Colonic mucosa (tissue), 4 donors: ENCODE results near the gene SLC9A8. TPM values are rescaled to one million over a fixed set of nuclear protein-coding genes. Genes with fewer than 3 reads are reported as not detected.

ENCODE experiments used
- DNase-seq: peaks from one replicate; pipeline ENCODE4 v3.0.0-alpha.2; 2020
- H3K27ac ChIP-seq: fragments of 200-600 bp; one replicate; pipeline ENCODE4 v1.8.0; 2021
- H3K27me3 ChIP-seq: fragments of 200-600 bp; one replicate; pipeline ENCODE4 v1.8.0; 2021
- H3K36me3 ChIP-seq: fragments of 200-600 bp; one replicate; pipeline ENCODE4 v1.8.0; 2021
- H3K4me1 ChIP-seq: fragments of 200-600 bp; one replicate; pipeline ENCODE4 v1.8.0; 2021; ENCODE audit warnings: mild to moderate bottlenecking
- H3K4me3 ChIP-seq: fragments of 200-600 bp; one replicate; pipeline ENCODE4 v1.8.0; 2021
- H3K9ac ChIP-seq, 2 donors: one replicate each; pipeline ENCODE4 v1.7.0; 2013; ENCODE audit warnings: control low read depth in 2 of 2, low read depth in 2 of 2, low read length in 2 of 2
- H3K9me3 ChIP-seq: fragments of 200-600 bp; one replicate; pipeline ENCODE4 v1.8.0; 2021
- CTCF ChIP-seq: fragments of 200-600 bp; IDR thresholded peaks from one replicate; pipeline ENCODE4 v1.8.0; 2022; ENCODE audit warnings: antibody characterized with exemption, mild to moderate bottlenecking
- intact Hi-C: fragments of 100-400 bp; cut with DNase I; formaldehyde crosslinking; loops from one replicate; pipeline ENCODE4 v1.14.1; 2022
- total RNA-seq, 2 donors: library from RNA; stranded (reverse); fragmentation: NEBNext Ultra II Directional in 1 of 2; extraction: Animal tissue kit (Norgen Biotek cat#: 25700) in 1 of 2; gene quantifications; one replicate each; pipeline ENCODE4 v1.2.1, GENCODE V29; 2021
- donor health status: healthy.
- donor health status: DM: no; HTN: no; CAD: no.
- donor health status: DM: no; HTN: no; CAD: no.

SLC9A8 gene
- total RNA-seq, 2 donors from 2014 or later: 6.0 to 11.1 TPM

- DNase-seq: no peak
- H3K4me3 ChIP-seq: no peak overlapping the region
- H3K9me3 ChIP-seq: no peaks in the 10 kb centered on the region
- no peaks in the 10 kb centered on the region for H3K36me3 ChIP-seq
- H3K27ac ChIP-seq: no peak overlapping the region
- no peaks in the 10 kb centered on the region for H3K27me3 ChIP-seq
- intact Hi-C loops: no loop called here
- no peaks in the 10 kb centered on the region for H3K4me1 ChIP-seq
- TF ChIP-seq CTCF: no peak
- no peak overlapping the region for H3K9ac ChIP-seq
These were observed 67.5 kb downstream of the SLC9A8 start for GRCh38 chr20:49880177-49880576.

- intact Hi-C loops: no loop called here
These were observed 68.3 kb downstream of the SLC9A8 start for GRCh38 chr20:49880724-49881445.

GRCh38 chr20:49882171-49882970 lies 69.7 kb downstream of the SLC9A8 start:
- Histone ChIP-seq H3K9ac (no peak overlapping the region), H3K36me3 (no peaks in the 10 kb centered on the region), H3K27ac (no peak overlapping the region), H3K4me3 (no peak overlapping the region), H3K27me3 (no peaks in the 10 kb centered on the region), H3K9me3 (no peaks in the 10 kb centered on the region), H3K4me1 (no peaks in the 10 kb centered on the region)
- intact Hi-C loops: no loop called here
- no peak for TF ChIP-seq CTCF
- no peak for DNase-seq

More at GRCh38 chr20:49880724-49881445, 68.3 kb downstream of the SLC9A8 start:
- H3K9ac ChIP-seq: no peak overlapping the region
- no peak for DNase-seq
- no peak overlapping the region for H3K4me3 ChIP-seq
- no peaks in the 10 kb centered on the region for H3K36me3 ChIP-seq
- H3K27me3 ChIP-seq: no peaks in the 10 kb centered on the region
- no peak for TF ChIP-seq CTCF
- H3K9me3 ChIP-seq: no peaks in the 10 kb centered on the region
- no peak overlapping the region for H3K27ac ChIP-seq
- no peaks in the 10 kb centered on the region for H3K4me1 ChIP-seq

- no peak overlapping the region for H3K4me3 ChIP-seq
- H3K9ac ChIP-seq: no peak overlapping the region
- H3K4me1 ChIP-seq: no peaks in the 10 kb centered on the region
- H3K27me3 ChIP-seq: no peaks in the 10 kb centered on the region
- no peaks in the 10 kb centered on the region for H3K9me3 ChIP-seq
- no peak for TF ChIP-seq CTCF
- no peak overlapping the region for H3K27ac ChIP-seq
- DNase-seq: no peak
- intact Hi-C loops: no loop called here
- no peaks in the 10 kb centered on the region for H3K36me3 ChIP-seq
These were observed 70.7 kb downstream of the SLC9A8 start for GRCh38 chr20:49883246-49883802.

GRCh38 chr20:49885558-49886332 lies 73.1 kb downstream of the SLC9A8 start:
- intact Hi-C loops: no loop called here

More at GRCh38 chr20:49885558-49886332, 73.1 kb downstream of the SLC9A8 start:
- no peak for TF ChIP-seq CTCF
- no peak overlapping the region for H3K9ac ChIP-seq
- H3K4me1 ChIP-seq: no peaks in the 10 kb centered on the region
- no peak for DNase-seq
- H3K9me3 ChIP-seq: no peaks in the 10 kb centered on the region
- H3K36me3 ChIP-seq: no peaks in the 10 kb centered on the region
- no peak overlapping the region for H3K4me3 ChIP-seq
- H3K27ac ChIP-seq: no peak overlapping the region
- H3K27me3 ChIP-seq: no peaks in the 10 kb centered on the region
